SK-N-SH treated with all-trans-retinoic acid at 6 μM for 48 hours (cell line): Measurements from ENCODE around the gene BLOC1S1.

Experiments
- ATAC-seq: fragments of 200-7000 bp; cut with Tn5 transposase; 3 replicates; pipeline ENCODE4 v1.9.1; 2020; ENCODE audit warnings: mild to moderate bottlenecking, moderate library complexity
- ARNTL ChIP-seq: fragments of 450-650 bp; formaldehyde crosslinking; IDR thresholded peaks from 2 replicates; pipeline ENCODE4 v1.5.0; 2020; ENCODE audit warnings: low read depth, mild to moderate bottlenecking, moderate library complexity, borderline replicate concordance
- BACH2 ChIP-seq: fragments of 250-450 bp; sonication (Bioruptor Pico); IDR thresholded peaks from 2 replicates; pipeline ENCODE4 v1.9.0; 2021; ENCODE audit warnings: mild to moderate bottlenecking, borderline replicate concordance
- CSDC2 ChIP-seq: fragments of 250-450 bp; sonication (Bioruptor Pico); IDR thresholded peaks from 2 replicates; pipeline ENCODE4 v1.5.0; 2020; ENCODE audit warnings: mild to moderate bottlenecking, moderate library complexity
- ESRRG ChIP-seq: fragments of 250-450 bp; sonication (Bioruptor Pico); IDR thresholded peaks from 2 replicates; pipeline ENCODE4 v1.6.1; 2021; ENCODE audit warnings: mild to moderate bottlenecking
- GLIS3 ChIP-seq: fragments of 250-450 bp; sonication (Bioruptor Pico); IDR thresholded peaks from 2 replicates; pipeline ENCODE4 v1.5.0; 2020; ENCODE audit warnings: mild to moderate bottlenecking, moderate library complexity
- POU6F1 ChIP-seq: fragments of 250-450 bp; sonication (Bioruptor Pico); IDR thresholded peaks from 2 replicates; pipeline ENCODE4 v1.8.0; 2021; ENCODE audit warnings: low read depth, mild to moderate bottlenecking, moderate library complexity, borderline replicate concordance
- PPARA ChIP-seq: fragments of 250-450 bp; sonication (Bioruptor Pico); IDR thresholded peaks from 2 replicates; pipeline ENCODE4 v1.5.0; 2020; ENCODE audit warnings: mild to moderate bottlenecking, borderline replicate concordance
- RARB ChIP-seq: fragments of 250-450 bp; sonication (Bioruptor Pico); IDR thresholded peaks from 2 replicates; pipeline ENCODE4 v1.8.0; 2021; ENCODE audit warnings: mild to moderate bottlenecking, moderate library complexity
- TCF4 ChIP-seq: fragments of 250-450 bp; sonication (Bioruptor Pico); IDR thresholded peaks from 2 replicates; pipeline ENCODE4 v1.8.0; 2021; ENCODE audit warnings: mild to moderate bottlenecking, moderate library complexity, borderline replicate concordance
- TOX ChIP-seq: fragments of 250-450 bp; sonication (Bioruptor Pico); IDR thresholded peaks from 2 replicates; pipeline ENCODE4 v1.8.0; 2021; ENCODE audit warnings: mild to moderate bottlenecking, moderate library complexity, borderline replicate concordance
- TSHZ2 ChIP-seq: fragments of 250-450 bp; sonication (Bioruptor Pico); IDR thresholded peaks from 2 replicates; pipeline ENCODE4 v1.5.0; 2020; ENCODE audit warnings: mild to moderate bottlenecking, moderate library complexity
- ZC3H10 ChIP-seq: fragments of 250-450 bp; sonication (Bioruptor Pico); IDR thresholded peaks from 2 replicates; pipeline ENCODE4 v1.5.1; 2021; ENCODE audit warnings: mild to moderate bottlenecking, moderate library complexity
- ZFP3 ChIP-seq: fragments of 250-450 bp; sonication (Bioruptor Pico); IDR thresholded peaks from 2 replicates; pipeline ENCODE4 v1.5.0; 2020; ENCODE audit warnings: mild to moderate bottlenecking, moderate library complexity
- ZNF565 ChIP-seq: fragments of 450-650 bp; formaldehyde crosslinking; conservative IDR thresholded peaks from 2 replicates; pipeline ENCODE4 v1.5.0; 2020; ENCODE audit warnings: low read depth, mild to moderate bottlenecking, moderate library complexity
- ZNF70 ChIP-seq: fragments of 450-650 bp; formaldehyde crosslinking; IDR thresholded peaks from 2 replicates; pipeline ENCODE4 v1.5.0; 2020; ENCODE audit warnings: mild to moderate bottlenecking, moderate library complexity
- ZNF8 ChIP-seq: fragments of 450-650 bp; formaldehyde crosslinking; IDR thresholded peaks from 2 replicates; pipeline ENCODE4 v1.5.0; 2020; ENCODE audit warnings: mild to moderate bottlenecking, moderate library complexity
- TF ChIP-seq, protein P1 (sequence below): fragments of 250-450 bp; sonication (Bioruptor Pico); IDR thresholded peaks from 2 replicates; pipeline ENCODE4 v1.5.1; 2020; ENCODE audit warnings: low read depth, mild to moderate bottlenecking, moderate library complexity
- TF ChIP-seq, protein P2 (sequence below): fragments of 250-450 bp; sonication (Bioruptor Pico); IDR thresholded peaks from 2 replicates; pipeline ENCODE4 v1.8.0; 2020; ENCODE audit warnings: mild to moderate bottlenecking, moderate library complexity, borderline replicate concordance
- TF ChIP-seq, protein P3 (sequence below): fragments of 250-450 bp; sonication (Bioruptor Pico); IDR thresholded peaks from 2 replicates; pipeline ENCODE4 v1.5.1; 2021; ENCODE audit warnings: mild to moderate bottlenecking, moderate library complexity

Gene BLOC1S1

GRCh38 chr12:55670276-55670675 is 45.6 kb upstream of the BLOC1S1 start:
- ATAC-seq: no peak
- TF ChIP-seq CSDC2 (CRISPR knock-in tag): no peak
- TF ChIP-seq BACH2 (CRISPR knock-in tag): no peak
- TF ChIP-seq, protein P1, sequence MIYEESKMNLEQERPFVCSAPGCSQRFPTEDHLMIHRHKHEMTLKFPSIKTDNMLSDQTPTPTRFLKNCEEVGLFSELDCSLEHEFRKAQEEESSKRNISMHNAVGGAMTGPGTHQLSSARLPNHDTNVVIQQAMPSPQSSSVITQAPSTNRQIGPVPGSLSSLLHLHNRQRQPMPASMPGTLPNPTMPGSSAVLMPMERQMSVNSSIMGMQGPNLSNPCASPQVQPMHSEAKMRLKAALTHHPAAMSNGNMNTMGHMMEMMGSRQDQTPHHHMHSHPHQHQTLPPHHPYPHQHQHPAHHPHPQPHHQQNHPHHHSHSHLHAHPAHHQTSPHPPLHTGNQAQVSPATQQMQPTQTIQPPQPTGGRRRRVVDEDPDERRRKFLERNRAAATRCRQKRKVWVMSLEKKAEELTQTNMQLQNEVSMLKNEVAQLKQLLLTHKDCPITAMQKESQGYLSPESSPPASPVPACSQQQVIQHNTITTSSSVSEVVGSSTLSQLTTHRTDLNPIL: no peak
- TF ChIP-seq ZNF565 (CRISPR knock-in tag): no peak
- no peak for TF ChIP-seq ARNTL
- no peak for TF ChIP-seq TOX (CRISPR knock-in tag)
- TF ChIP-seq POU6F1 (CRISPR knock-in tag): no peak
- TF ChIP-seq, protein P2, sequence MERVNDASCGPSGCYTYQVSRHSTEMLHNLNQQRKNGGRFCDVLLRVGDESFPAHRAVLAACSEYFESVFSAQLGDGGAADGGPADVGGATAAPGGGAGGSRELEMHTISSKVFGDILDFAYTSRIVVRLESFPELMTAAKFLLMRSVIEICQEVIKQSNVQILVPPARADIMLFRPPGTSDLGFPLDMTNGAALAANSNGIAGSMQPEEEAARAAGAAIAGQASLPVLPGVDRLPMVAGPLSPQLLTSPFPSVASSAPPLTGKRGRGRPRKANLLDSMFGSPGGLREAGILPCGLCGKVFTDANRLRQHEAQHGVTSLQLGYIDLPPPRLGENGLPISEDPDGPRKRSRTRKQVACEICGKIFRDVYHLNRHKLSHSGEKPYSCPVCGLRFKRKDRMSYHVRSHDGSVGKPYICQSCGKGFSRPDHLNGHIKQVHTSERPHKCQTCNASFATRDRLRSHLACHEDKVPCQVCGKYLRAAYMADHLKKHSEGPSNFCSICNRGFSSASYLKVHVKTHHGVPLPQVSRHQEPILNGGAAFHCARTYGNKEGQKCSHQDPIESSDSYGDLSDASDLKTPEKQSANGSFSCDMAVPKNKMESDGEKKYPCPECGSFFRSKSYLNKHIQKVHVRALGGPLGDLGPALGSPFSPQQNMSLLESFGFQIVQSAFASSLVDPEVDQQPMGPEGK (CRISPR knock-in tag): no peak
- TF ChIP-seq ZFP3 (CRISPR knock-in tag): no peak
- no peak for TF ChIP-seq PPARA (CRISPR knock-in tag)
- TF ChIP-seq TCF4 (CRISPR knock-in tag): no peak
- no peak for TF ChIP-seq ESRRG (CRISPR knock-in tag)
- no peak for TF ChIP-seq ZNF8
- TF ChIP-seq TSHZ2 (CRISPR knock-in tag): no peak
- TF ChIP-seq ZNF70 (CRISPR knock-in tag): no peak

DNA sequence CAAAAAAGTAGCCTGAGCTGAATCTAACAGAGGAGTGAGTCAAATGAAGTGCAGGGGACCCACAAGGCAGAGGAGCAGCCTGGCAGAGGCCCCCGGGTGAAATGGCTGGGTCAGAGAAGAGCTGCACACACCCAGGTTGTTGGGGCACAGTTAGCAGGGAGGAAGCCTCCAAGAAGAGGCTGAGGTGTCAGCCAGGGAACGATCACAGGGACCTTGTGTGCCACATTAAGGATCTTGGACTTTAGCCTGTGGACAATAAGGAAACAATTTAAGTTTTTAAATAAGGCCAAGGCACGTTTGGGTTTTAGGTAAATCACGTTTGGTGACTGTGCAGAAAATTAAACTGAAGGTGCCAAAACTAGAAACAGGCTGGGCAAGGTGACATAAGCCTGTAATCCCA is 44.1 kb upstream of the BLOC1S1 start:
- ATAC-seq: no peak
- TF ChIP-seq TSHZ2 (CRISPR knock-in tag) (no peak), ARNTL (no peak), POU6F1 (CRISPR knock-in tag) (no peak), BACH2 (CRISPR knock-in tag) (no peak), RARB (no peak), ZNF565 (CRISPR knock-in tag) (no peak), TCF4 (CRISPR knock-in tag) (no peak), GLIS3 (CRISPR knock-in tag) (no peak), ZNF70 (CRISPR knock-in tag) (no peak), ZFP3 (CRISPR knock-in tag) (no peak), CSDC2 (CRISPR knock-in tag) (no peak), ZC3H10 (CRISPR knock-in tag) (no peak)
- TF ChIP-seq, protein P2 (CRISPR knock-in tag): no peak
- TF ChIP-seq, protein P3, sequence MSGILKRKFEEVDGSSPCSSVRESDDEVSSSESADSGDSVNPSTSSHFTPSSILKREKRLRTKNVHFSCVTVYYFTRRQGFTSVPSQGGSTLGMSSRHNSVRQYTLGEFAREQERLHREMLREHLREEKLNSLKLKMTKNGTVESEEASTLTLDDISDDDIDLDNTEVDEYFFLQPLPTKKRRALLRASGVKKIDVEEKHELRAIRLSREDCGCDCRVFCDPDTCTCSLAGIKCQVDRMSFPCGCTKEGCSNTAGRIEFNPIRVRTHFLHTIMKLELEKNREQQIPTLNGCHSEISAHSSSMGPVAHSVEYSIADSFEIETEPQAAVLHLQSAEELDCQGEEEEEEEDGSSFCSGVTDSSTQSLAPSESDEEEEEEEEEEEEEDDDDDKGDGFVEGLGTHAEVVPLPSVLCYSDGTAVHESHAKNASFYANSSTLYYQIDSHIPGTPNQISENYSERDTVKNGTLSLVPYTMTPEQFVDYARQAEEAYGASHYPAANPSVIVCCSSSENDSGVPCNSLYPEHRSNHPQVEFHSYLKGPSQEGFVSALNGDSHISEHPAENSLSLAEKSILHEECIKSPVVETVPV (CRISPR knock-in tag): no peak
- TF ChIP-seq, protein P1: no peak
